CD1c-positive myeloid dendritic cell (primary cell): ENCODE results near the gene UBA7.
A peak's percentile ranks its signal among the peaks of the same experiment; 100 is the strongest.
"Not testable (repeated sequence)": the region's sequence is repeated elsewhere in the genome, so short reads cannot be mapped to it uniquely, and the experiment has no call there.

Source experiments
- DNase-seq: peaks from one replicate; pipeline ENCODE4 v3.0.0-alpha.2; 2016; ENCODE audit errors: extremely low spot score

The UBA7 gene

GRCh38 chr3:49813497-49814174 lies at the start of gene UBA7:
TSS of gene UBA7 (minus strand) at chr3:49813953. CDS start at chr3:49813787, 166 bp downstream.
- DNase-seq = peak; percentile 69

- DNase-seq = no peak
These were observed 46.0 kb upstream of the UBA7 start for GRCh38 chr3:49859576-49860305.

- peak; percentile 98 for DNase-seq
These were observed 42.6 kb upstream of the UBA7 start, which contains the start of gene TRAIP for GRCh38 chr3:49856181-49857005. TSS of gene TRAIP (minus strand) at chr3:49856564. CDS start at chr3:49856453, 111 bp downstream.

- DNase-seq = no peak
These were observed 41.9 kb upstream of the UBA7 start for GRCh38 chr3:49855662-49856061.

GRCh38 chr3:49845694-49846093 lies 31.9 kb upstream of the UBA7 start:
- DNase-seq = no peak

GRCh38 chr3:49844464-49845183 lies 30.9 kb upstream of the UBA7 start:
- no peak for DNase-seq

GRCh38 chr3:49842843-49843517 lies 29.2 kb upstream of the UBA7 start:
- no peak for DNase-seq

GRCh38 chr3:49841806-49842205 lies 28.1 kb upstream of the UBA7 start:
- no peak for DNase-seq

GRCh38 chr3:49841126-49841696 lies 27.5 kb upstream of the UBA7 start:
- DNase-seq = no peak

- DNase-seq = no peak
These were observed 26.6 kb upstream of the UBA7 start for GRCh38 chr3:49840388-49840787.

GRCh38 chr3:49839193-49839809 lies 25.5 kb upstream of the UBA7 start:
- DNase-seq = peak; percentile 87

- no peak for DNase-seq
These were observed 17.6 kb upstream of the UBA7 start for GRCh38 chr3:49831341-49831740.

GRCh38 chr3:49826016-49826415 lies 12.3 kb upstream of the UBA7 start:
- DNase-seq = no peak

- not testable (repeated sequence) for DNase-seq
These were observed 9.4 kb upstream of the UBA7 start for GRCh38 chr3:49823131-49823530.

GRCh38 chr3:49812916-49813496 lies 747 bp downstream of the UBA7 start:
- DNase-seq = no peak

- DNase-seq = no peak
These were observed 6.2 kb downstream of the UBA7 start for GRCh38 chr3:49807431-49808114.

GRCh38 chr3:49806850-49807249 lies 6.9 kb downstream of the UBA7 start:
- no peak for DNase-seq

- peak; percentile 29 for DNase-seq
These were observed 7.7 kb downstream of the UBA7 start for GRCh38 chr3:49805897-49806701.
